Activated B cell treated with CpG ODN at 0.5 μM for 24 hours (primary cell): ENCODE results near the gene PRICKLE3. TPM values are rescaled to one million over a fixed set of nuclear protein-coding genes. Genes with fewer than 3 reads are reported as not detected.

Experiments
- ATAC-seq: fragments of 200-7000 bp; cut with Tn5 transposase; one replicate; pipeline ENCODE4 v1.10.0; 2021; ENCODE audit warnings: low read depth, mild to moderate bottlenecking, moderate library complexity
- CTCF ChIA-PET: fragments of 350-600 bp; sonication (Branson Sonifier 250); formaldehyde crosslinking; loops from one replicate; lab custom pipeline; 2021; ENCODE audit warnings: antibody characterized with exemption; lab: Charles Lee
- POLR2A ChIA-PET: fragments of 350-600 bp; sonication (Branson Sonifier 250); formaldehyde crosslinking; loops from one replicate; lab custom pipeline; 2021; ENCODE audit warnings: antibody characterized with exemption; lab: Charles Lee
- DNase-seq: peaks from one replicate; pipeline ENCODE4 v3.0.0; 2022
- H3K27ac Mint-ChIP-seq: one replicate; pipeline ENCODE4 v1.8.0; 2020; ENCODE audit warnings: mixed read lengths
- H3K27me3 Mint-ChIP-seq: one replicate; pipeline ENCODE4 v1.8.0; 2021; ENCODE audit warnings: mixed read lengths
- H3K36me3 Mint-ChIP-seq: one replicate; pipeline ENCODE4 v1.8.0; 2021; ENCODE audit warnings: low read depth, mixed read lengths
- H3K4me1 Mint-ChIP-seq: one replicate; pipeline ENCODE4 v1.8.0; 2021; ENCODE audit warnings: mixed read lengths
- H3K4me3 Mint-ChIP-seq: one replicate; pipeline ENCODE4 v1.8.0; 2020; ENCODE audit warnings: mild to moderate bottlenecking, mixed read lengths
- H3K9me3 Mint-ChIP-seq: one replicate; pipeline ENCODE4 v1.8.0; 2020; ENCODE audit warnings: mixed read lengths
- intact Hi-C: fragments of 100-400 bp; cut with micrococcal nuclease; formaldehyde crosslinking; loops from one replicate; pipeline ENCODE4 v1.15.1; 2024
- total RNA-seq: library from RNA; stranded (reverse); gene quantifications from 2 replicates; pipeline ENCODE4 v1.2.3, GENCODE V29; 2022
- TF ChIP-seq, protein P1 (sequence below): fragments of 200-600 bp; IDR thresholded peaks from one replicate; pipeline ENCODE4 v1.8.0; 2022; ENCODE audit warnings: antibody characterized with exemption, mild to moderate bottlenecking

Gene PRICKLE3
- total RNA-seq, 1 donor from 2014 or later: 11.8 TPM

DNA sequence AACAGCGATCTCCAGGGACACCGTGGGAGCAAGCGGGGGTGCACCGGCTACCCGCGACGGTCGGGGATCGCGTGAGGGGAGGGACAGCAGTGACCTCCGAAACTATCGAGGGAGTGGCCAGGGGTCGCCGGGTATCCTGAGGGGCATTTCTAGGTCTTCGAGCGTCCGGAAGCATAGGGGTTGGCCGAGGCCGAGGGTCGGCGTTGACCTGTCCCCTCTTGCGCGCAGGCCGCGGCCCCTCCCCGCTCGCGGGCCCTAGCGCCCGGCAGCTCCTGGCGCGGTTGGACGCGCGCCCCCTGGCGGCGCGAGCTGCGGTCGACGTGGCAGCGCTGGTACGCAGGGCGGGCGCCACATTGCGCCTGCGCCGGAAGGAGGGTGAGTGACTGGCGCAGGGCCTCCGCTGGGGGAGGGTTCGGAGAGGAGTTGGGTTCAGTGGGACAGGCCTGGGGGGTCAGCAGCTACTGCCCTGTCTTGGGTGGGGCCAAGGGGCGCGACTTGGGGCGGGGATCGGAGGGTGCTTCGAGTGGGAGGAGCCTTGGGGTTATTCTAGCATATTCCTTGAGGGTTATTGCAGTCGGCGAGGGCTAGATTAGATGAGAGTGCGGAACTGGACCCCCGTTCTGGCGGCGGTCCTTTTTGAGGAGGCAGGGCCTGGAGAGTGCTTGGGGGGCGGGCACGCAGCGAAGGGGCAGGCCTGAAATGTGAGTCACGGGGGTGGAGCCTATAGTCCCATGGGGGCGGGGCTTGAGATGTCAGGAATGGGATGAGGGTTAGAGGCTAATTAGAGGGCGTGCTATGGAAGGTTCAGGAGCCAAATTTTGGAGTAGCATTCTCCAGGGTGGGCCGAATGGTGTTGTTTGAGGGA, 22.4 kb downstream of the PRICKLE3 start:
- Mint-ChIP-seq H3K27ac (peak overlapping the region; percentile 92), H3K27me3 (no peaks in the 10 kb centered on the region), H3K4me1 (peaks cover 31% of the 10 kb centered on the region), H3K9me3 (no peaks in the 10 kb centered on the region), H3K4me3 (peak overlapping the region; percentile 83), H3K36me3 (no peaks in the 10 kb centered on the region)
- TF ChIP-seq, protein P1, sequence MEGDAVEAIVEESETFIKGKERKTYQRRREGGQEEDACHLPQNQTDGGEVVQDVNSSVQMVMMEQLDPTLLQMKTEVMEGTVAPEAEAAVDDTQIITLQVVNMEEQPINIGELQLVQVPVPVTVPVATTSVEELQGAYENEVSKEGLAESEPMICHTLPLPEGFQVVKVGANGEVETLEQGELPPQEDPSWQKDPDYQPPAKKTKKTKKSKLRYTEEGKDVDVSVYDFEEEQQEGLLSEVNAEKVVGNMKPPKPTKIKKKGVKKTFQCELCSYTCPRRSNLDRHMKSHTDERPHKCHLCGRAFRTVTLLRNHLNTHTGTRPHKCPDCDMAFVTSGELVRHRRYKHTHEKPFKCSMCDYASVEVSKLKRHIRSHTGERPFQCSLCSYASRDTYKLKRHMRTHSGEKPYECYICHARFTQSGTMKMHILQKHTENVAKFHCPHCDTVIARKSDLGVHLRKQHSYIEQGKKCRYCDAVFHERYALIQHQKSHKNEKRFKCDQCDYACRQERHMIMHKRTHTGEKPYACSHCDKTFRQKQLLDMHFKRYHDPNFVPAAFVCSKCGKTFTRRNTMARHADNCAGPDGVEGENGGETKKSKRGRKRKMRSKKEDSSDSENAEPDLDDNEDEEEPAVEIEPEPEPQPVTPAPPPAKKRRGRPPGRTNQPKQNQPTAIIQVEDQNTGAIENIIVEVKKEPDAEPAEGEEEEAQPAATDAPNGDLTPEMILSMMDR: no peak
- POLR2A ChIA-PET: interaction anchor here (0.5 to 1.2 kb wide), 9 partner anchors 9 to 510 kb away, joined by 3 to 8 read pairs (median 3); partner anchors contain the start of gene PPP1R3F
- intact Hi-C loops: loop anchor here (1.0 to 10.0 kb wide), 2 partner anchors 9 to 59 kb away; no protein-coding TSS in a partner anchor
- ATAC-seq: peak; percentile 60
- DNase-seq: peak; percentile 79
- CTCF ChIA-PET: interaction anchor here (0.7 to 1.5 kb wide), 5 partner anchors 9 to 468 kb away, joined by 3 to 6 read pairs (median 4); partner anchors contain the start of gene GPKOW

- H3K27me3 Mint-ChIP-seq: no peaks in the 10 kb centered on the region
- no peaks in the 10 kb centered on the region for H3K9me3 Mint-ChIP-seq
- TF ChIP-seq, protein P1: no peak
- no peak for DNase-seq
- CTCF ChIA-PET: interaction anchor here (1.5 kb wide), 1 partner anchor 8 kb away, joined by 6 read pairs; no protein-coding TSS in a partner anchor
- H3K4me1 Mint-ChIP-seq: peaks cover 25% of the 10 kb centered on the region
- POLR2A ChIA-PET: no interaction called here
- intact Hi-C loops: loop anchor here (10.0 kb wide), 1 partner anchor 58 kb away; no protein-coding TSS in a partner anchor
- no peaks in the 10 kb centered on the region for H3K36me3 Mint-ChIP-seq
- ATAC-seq: no peak
- no peak within 1 kb of the TSS for H3K27ac Mint-ChIP-seq
- H3K4me3 Mint-ChIP-seq: peak within 1 kb of the TSS; percentile 83
These were observed 23.6 kb downstream of the PRICKLE3 start, which contains the start of gene MAGIX for GRCh38 chrX:49162620-49163019. MAGIX (plus strand) TSS chrX:49162758; CDS start chrX:49162890, 132 bp downstream.

DNA sequence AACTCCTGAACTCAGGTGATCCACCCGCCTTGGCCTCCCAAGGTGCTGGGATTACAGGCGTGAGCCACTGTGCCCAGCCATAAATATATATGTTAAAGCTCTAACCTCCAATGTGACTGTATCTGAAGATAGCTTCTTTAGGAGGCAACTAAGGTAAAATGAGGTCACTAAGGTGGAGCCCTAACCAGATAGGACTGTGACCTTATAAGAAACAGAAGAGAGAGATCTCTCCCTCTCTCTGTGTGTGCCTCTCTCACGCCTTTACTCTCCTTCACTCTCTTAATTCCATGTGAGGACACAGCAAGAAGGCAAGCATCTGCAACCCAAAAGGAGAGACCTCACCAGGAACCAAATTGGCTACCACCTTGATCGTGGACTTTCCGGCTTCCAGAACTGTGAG, 24.5 kb downstream of the PRICKLE3 start:
- peaks cover 17% of the 10 kb centered on the region for H3K4me1 Mint-ChIP-seq
- POLR2A ChIA-PET: interaction anchor here (0.6 kb wide), 1 partner anchor 11 kb away, joined by 3 read pairs; no protein-coding TSS in a partner anchor

DNA sequence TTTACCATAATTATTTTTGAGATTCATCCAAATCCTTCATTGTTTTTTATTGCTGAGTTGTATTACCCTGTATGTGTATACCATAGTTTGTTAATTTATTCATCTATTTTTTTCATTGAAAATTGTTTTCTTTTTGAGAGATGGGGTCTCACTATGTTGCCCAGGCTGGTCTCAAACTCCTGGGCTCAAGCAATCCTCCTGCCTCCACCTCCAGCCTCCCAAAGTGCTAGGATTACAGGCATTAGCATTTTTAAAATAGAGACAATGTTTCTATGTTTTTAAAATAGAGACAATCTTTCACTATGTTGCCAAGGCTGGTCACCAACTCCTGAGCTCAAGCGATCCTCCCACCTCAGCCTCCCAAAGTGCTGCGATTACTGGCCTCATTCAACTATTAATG, 25.3 kb downstream of the PRICKLE3 start:
- POLR2A ChIA-PET: interaction anchor here (0.6 kb wide), 1 partner anchor 10 kb away, joined by 3 read pairs; no protein-coding TSS in a partner anchor
- H3K4me3 Mint-ChIP-seq: no peak overlapping the region

More for the DNA sequence above, 24.5 kb downstream of the PRICKLE3 start:
- Mint-ChIP-seq H3K9me3 (no peaks in the 10 kb centered on the region), H3K4me3 (no peak overlapping the region), H3K27me3 (no peaks in the 10 kb centered on the region), H3K36me3 (no peaks in the 10 kb centered on the region), H3K27ac (no peak overlapping the region)
- DNase-seq (no peak), ATAC-seq (no peak)
- intact Hi-C loops: loop anchor here (10.0 kb wide), 1 partner anchor 57 kb away; no protein-coding TSS in a partner anchor
- CTCF ChIA-PET: no interaction called here
- TF ChIP-seq, protein P1: no peak

More for the DNA sequence above, 25.3 kb downstream of the PRICKLE3 start:
- DNase-seq (no peak), ATAC-seq (no peak)
- CTCF ChIA-PET: no interaction called here
- Mint-ChIP-seq H3K4me1 (peaks cover 20% of the 10 kb centered on the region), H3K27ac (no peak overlapping the region), H3K27me3 (no peaks in the 10 kb centered on the region), H3K9me3 (no peaks in the 10 kb centered on the region), H3K36me3 (no peaks in the 10 kb centered on the region)
- TF ChIP-seq, protein P1: no peak
- intact Hi-C loops: loop anchor here (10.0 kb wide), 1 partner anchor 56 kb away; no protein-coding TSS in a partner anchor
